Gastrocnemius medialis (tissue), 4 donors: ENCODE measurements around the gene BORA.

Experiments
- CTCF ChIP-seq, 5 experiments: fragments of 450-650 bp in 3 of 5; fragments of 200-600 bp in 2 of 5; sonication (generic) in 2 of 5; IDR thresholded peaks in 4 of 5; conservative IDR thresholded peaks in 1 of 5; 1 replicate in 4 of 5; 2 replicates in 1 of 5; pipeline ENCODE4 v1.5.1; 2016 to 2019; ENCODE audit warnings: antibody characterized with exemption in 5 of 5, mild to moderate bottlenecking in 3 of 5, moderate library complexity in 3 of 5
- POLR2A ChIP-seq, 2 donors: fragments of 450-650 bp; IDR thresholded peaks; one replicate each; pipeline ENCODE4 v1.6.1; 2017; ENCODE audit warnings: antibody characterized with exemption in 2 of 2, mild to moderate bottlenecking in 2 of 2, moderate library complexity in 2 of 2

- no peak for TF ChIP-seq POLR2A (IDR thresholded peaks at IDR 0.05)
- no peak for TF ChIP-seq CTCF (IDR thresholded peaks at IDR 0.05 in 4 of 5, conservative IDR thresholded peaks at IDR 0.05 in 1 of 5)
Measured at GRCh38 chr13:72692884-72693514, 34.7 kb upstream of the BORA start.
